Activated CD4-positive, alpha-beta T cell treated with anti-CD3 and anti-CD28 coated beads for 48 hours (primary cell): Measurements from ENCODE around the gene KLRC3.
"Not testable (repeated sequence)": the region's sequence is repeated elsewhere in the genome, so short reads cannot be mapped to it uniquely, and the experiment has no call there.

Experiments
- DNase-seq: peaks from one replicate; pipeline ENCODE4 v3.0.0-alpha.2; 2020

KLRC3 gene

DNA sequence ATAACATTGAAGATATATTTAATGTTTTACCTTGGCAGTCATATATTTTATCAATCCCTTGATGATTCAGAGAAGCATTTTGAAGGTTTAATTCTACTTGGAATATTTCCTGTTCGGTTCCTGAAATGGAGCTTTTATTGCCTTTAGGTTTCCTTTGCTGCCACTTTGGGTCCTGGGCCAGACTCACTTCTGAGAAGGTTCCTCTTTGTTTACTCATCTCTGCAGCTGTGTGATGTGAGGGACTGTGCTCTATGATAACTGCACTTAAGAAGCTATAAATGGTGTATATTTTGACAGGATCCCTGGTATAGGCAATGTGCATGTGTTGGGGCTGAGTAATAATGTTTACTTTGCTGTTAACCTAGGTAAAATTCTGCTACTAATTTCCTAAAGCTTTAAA lies at the start of gene KLRC3:
Gene KLRC3 (minus strand): TSS at position 262 of the 400 bp plus-strand sequence. CDS start 45 bp downstream, at position 217.
- DNase-seq, result not testable (repeated sequence)

GRCh38 chr12:10469701-10470100 lies 49.3 kb upstream of the KLRC3 start:
- DNase-seq, result no peak

GRCh38 chr12:10466311-10466710 lies 45.9 kb upstream of the KLRC3 start:
- DNase-seq, result no peak

DNA sequence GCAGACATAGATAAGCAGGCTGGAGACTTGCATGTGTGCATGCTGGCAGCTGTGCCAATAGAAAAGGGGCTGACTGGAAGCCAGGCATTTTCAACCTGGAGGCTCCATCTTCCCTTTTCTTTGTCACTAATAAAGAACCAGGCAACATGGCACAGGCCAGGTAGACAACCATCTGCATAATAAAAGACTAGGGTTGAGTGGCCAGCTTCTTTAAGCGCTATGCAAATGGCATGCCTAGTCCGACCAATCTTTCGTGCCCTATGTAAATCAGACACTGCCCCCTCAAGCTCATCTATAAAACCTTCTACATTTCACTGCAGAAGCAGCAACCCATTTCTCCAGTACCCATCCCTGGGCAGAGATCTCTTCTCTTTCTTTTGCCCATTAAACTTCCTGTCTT lies 37.4 kb upstream of the KLRC3 start:
- no peak for DNase-seq

GRCh38 chr12:10456856-10457255 lies 36.5 kb upstream of the KLRC3 start:
- no peak for DNase-seq

GRCh38 chr12:10455766-10456165 lies 35.4 kb upstream of the KLRC3 start:
- DNase-seq, result no peak

GRCh38 chr12:10454531-10454930 lies 34.1 kb upstream of the KLRC3 start:
- DNase-seq, result no peak

DNA sequence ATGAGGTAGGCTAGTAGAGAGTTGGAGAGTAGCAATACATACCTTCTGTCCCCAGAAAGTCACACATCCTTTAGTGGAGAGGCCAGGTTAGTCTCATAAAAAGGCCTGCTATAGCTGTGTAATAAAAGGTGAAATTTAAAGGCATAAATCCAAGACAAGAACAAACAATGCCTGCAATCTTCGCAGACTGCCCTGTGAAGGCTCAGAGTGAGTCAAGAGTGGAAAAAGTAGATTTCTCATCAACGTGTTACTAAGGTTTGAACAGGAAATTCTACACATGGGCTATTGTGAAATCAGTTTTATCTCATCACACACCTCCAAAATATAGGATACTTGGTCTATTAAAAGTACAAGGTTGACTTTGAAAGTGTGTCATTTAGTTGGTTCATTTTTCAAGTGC lies 32.8 kb upstream of the KLRC3 start, which contains the start of gene KLRC1:
Gene KLRC1 (minus strand): TSS at position 222 of the 400 bp plus-strand sequence. CDS start 2,221 bp downstream, outside the sequence.
- DNase-seq, result no peak

- no peak for DNase-seq
These were observed 27.8 kb upstream of the KLRC3 start for GRCh38 chr12:10448236-10448635.

- not testable (repeated sequence) for DNase-seq
These were observed 25.7 kb upstream of the KLRC3 start for GRCh38 chr12:10446052-10446451.

DNA sequence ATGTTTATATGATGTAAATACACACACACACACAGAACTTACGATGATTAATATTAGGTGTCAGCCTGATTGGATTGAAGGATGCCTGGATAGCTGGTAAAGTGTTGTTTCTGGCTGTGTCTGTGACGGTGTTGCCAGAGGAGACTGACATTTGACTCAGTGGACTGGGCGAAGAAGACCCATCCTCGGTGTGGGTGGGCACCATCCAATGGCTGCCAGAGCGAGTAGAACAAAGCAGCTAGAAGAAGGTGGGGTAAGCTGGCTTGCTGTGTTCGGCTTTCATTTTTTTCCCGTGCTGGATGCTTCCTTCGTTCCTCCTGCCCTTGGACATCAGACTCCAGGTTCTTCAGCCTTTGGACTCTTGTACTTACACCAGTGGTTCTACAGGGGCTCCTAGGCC lies 20.7 kb upstream of the KLRC3 start:
- not testable (repeated sequence) for DNase-seq

- not testable (repeated sequence) for DNase-seq
These were observed 19.3 kb upstream of the KLRC3 start for GRCh38 chr12:10439608-10440274.

GRCh38 chr12:10437601-10438000 lies 17.2 kb upstream of the KLRC3 start:
- not testable (repeated sequence) for DNase-seq

DNA sequence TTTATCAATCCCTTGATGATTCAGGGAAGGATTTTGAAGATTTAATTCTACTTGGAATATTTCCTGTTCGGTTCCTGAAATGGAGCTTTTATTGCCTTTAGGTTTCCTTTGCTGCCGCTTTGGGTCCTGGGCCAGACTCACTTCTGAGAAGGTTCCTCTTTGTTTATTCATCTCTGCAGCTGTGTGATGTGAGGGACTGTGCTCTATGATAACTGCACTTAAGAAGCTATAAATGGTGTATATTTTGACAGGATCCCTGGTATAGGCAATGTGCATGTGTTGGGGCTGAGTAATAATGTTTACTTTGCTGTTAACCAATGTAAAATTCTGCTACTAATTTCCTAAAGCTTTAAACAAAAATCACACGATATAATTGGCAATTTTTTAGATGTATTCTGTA lies 15.4 kb upstream of the KLRC3 start, which contains the start of gene KLRC2:
Gene KLRC2 (minus strand): TSS at position 195 of the 400 bp plus-strand sequence. CDS start 24 bp downstream, at position 171.
- DNase-seq, result not testable (repeated sequence)

DNA sequence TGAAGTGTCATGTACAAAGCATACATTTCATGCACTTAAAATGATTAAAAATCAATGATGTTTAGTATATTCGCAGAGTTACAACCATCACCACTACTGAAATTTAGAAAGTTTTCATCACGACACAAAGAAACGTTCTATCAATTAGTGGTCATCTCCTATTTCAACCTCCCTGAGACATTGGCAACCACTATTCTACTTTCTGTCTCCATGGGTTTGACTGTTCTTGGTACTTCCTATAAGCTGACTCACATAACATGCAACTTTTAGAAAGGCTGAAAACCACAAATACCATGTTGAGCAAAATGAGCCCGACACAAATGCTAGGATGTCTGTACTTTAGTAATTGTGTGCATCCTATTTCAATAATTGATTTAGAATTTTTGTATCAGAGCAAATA lies 10.2 kb upstream of the KLRC3 start:
- not testable (repeated sequence) for DNase-seq

GRCh38 chr12:10425938-10426337 lies 5.5 kb upstream of the KLRC3 start:
- DNase-seq, result not testable (repeated sequence)

GRCh38 chr12:10424260-10424899 lies 4.0 kb upstream of the KLRC3 start:
- not testable (repeated sequence) for DNase-seq

DNA sequence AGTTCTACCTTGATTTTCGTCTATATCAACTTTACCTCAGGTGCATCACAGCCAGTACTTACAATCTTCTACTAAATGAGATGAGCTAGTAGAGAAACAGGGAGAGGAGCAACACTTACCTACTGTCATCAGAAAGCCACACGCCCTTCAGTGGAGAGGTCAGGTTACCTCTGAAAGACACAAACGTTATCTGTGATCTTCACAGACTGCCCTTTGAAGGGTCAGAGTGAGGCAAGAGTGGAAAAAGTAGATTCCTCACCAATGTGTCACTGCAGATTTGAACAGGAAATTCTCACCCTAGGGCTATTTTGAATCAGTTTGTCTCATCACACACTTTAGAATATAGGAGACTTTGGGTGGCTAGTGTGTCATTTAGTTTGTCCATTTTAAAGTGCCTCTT lies 1.8 kb upstream of the KLRC3 start:
- not testable (repeated sequence) for DNase-seq

DNA sequence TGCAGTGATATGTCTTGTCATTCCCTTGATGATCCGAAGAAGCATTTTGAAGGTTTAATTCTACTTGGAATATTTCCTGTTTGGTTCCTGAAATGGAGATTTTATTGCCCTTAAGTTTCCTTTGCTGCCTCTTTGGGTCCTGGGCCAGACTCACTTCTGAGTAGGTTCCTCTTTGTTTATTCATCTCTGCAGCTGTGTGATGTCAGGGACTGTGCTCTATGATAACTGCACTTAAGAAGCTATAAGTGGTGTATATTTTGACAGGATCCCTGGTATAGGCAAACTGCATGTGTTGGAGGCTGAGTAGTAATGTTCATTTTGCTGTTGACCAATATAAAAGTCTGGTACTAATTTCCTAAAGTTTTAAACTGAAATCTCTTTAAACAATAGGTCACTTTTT lies 11.0 kb downstream of the KLRC3 start, which contains the start of gene KLRC4:
Gene KLRC4 (minus strand): TSS at position 366 of the 400 bp plus-strand sequence. CDS start 182 bp downstream, at position 184.
- no peak for DNase-seq

DNA sequence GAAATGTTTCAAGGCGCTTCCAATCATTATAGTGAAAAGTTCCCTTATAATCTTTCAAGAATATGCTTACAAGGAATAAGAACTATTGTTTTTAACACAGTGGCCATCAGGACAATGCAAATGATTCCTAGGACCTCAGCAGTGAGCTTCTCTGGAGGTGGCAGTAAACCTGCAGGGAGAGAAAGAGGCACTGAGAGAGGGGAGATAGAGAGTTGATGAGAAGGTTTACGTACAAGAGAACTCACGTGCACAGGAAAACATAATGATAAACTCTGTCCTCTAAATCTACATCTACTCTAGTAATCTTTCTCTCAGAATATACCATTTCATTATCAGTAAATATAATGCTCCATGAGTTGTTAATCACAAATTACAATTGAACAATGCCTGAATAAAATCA lies 11.6 kb downstream of the KLRC3 start:
- no peak for DNase-seq

DNA sequence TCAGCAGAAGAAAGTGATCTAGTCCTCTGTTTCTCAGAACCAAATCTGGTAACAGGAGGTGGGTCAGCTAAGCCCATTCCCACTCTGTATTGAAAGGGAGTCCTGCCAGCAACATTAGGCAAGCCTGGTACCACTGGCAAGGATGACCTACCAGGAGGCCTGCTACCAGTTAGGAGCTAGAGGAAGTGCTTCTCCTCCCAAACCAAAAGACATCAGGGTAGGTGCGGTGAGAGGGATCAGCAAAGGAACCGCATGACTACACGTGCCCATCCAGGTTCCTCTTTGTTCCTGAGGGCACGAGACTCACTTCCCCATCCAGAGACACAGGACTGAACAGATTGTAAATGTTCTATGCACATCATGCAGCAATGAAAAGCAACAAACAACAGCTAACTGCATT lies 13.7 kb downstream of the KLRC3 start:
- DNase-seq, result no peak

GRCh38 chr12:10405294-10405693 lies 15.1 kb downstream of the KLRC3 start:
- DNase-seq, result no peak

GRCh38 chr12:10404798-10405197 lies 15.6 kb downstream of the KLRC3 start:
- DNase-seq, result no peak

- DNase-seq, result no peak
These were observed 19.6 kb downstream of the KLRC3 start for GRCh38 chr12:10400829-10401228.
